NCI-H69 (cell line): ENCODE data around the gene PF4V1.

Experiments used
- DNase-seq: peaks from one replicate; lab custom pipeline; 2025; lab: John Stamatoyannopoulos, UW

The PF4V1 gene

GRCh38 chr4:73847526-73848182 lies 5.4 kb upstream of the PF4V1 start:
- no peak for DNase-seq

GRCh38 chr4:73848183-73848777 lies 4.8 kb upstream of the PF4V1 start:
- no peak for DNase-seq

DNA sequence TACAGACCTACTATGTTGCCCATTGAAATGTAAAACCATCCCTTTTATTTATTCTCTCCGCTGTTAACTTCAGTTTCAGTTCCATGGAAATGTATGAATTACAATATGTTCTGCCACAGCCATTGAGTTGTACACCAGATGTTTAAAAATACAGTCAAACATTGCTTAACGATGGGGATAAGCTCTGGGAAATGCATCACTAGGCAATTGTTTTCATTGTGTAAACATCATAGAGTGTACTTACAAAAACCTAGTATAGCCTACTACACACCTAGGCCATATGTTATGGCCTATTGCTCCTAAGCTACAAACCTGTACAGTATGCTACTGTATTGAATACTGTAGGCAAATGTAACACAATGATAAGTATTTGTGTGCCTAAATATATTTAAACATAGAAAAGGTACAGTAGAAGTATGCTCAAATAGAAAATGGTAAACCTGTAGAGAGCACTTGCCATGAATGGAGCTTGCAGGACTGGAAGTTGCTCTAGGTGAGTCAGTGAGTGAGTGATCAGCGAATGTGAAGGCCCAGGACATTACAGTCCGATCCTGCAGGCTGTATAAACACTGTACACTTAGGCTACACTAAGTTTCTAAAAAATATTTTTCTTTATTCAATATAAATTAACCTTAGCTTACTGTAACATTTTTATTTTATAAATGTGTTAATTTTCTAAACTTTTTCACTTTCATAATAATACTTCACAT lies 2.7 kb upstream of the PF4V1 start:
- DNase-seq: no peak

GRCh38 chr4:73851293-73851692 lies 1.8 kb upstream of the PF4V1 start:
- DNase-seq: no peak

DNA sequence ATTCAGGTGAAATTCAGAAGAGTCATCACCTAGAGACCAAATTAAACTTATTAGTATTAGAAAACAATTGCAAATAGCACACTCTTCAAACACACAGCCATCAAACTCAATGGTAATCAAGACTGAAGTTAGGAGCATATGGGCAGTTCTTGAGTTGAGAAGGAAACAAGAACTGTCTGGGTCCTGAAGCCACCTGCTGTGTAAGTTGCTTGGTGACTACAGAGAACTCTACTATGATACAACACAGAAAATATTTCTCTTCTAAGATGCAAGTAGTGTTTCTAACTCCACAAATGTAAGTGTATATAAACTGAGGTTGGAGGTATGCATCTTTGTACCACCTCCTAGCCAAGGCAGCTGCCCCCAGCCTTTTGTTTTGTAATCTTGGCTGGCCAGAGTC lies 325 bp upstream of the PF4V1 start:
- no peak for DNase-seq

DNA sequence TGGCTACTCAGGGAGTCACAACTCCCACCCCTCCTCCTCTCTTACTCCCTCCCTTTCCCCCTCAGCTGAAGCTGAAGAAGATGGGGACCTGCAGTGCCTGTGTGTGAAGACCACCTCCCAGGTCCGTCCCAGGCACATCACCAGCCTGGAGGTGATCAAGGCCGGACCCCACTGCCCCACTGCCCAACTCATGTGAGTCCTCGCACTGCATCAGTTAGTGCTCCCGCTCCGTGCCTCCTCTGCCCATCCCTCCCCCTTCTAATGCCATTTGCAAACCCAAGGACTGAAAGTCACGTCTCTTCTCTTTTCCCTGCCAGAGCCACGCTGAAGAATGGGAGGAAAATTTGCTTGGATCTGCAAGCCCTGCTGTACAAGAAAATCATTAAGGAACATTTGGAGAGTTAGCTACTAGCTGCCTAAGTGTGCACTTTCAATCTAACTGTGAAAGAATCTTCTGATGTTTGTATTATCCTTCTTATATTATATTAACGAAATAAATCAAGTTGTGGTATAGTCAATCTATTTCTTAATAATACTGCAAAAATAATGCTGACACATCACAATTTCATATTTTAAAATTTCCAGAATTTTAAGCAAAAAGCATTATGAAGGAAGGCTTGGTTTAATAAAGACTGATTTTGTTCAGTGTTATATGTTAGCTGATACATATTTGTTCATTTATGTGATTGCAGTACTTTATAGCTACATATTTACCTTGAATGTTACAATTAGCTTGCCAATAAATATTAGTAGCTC lies 800 bp downstream of the PF4V1 start:
- no peak for DNase-seq

- DNase-seq: no peak
Observed at GRCh38 chr4:73855406-73855805, 2.3 kb downstream of the PF4V1 start.

DNA sequence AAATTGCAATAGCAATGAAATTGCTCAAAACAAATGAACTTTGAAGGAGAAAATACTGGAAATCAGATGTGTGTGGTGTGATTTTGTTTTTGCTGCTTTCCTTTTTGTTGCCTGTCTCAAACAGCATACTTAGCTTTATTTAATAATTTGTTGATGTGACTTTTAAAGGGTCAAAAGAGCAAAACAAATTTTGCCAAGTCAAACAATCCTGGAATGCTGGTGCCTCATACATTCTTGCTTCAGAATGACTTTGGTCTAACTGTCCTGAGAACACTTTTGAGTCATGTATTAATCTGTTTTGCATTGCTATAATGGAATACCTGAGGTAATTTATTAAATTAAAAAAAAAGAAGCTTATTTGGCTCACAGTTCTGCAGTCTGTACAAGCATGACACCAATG lies 3.4 kb downstream of the PF4V1 start:
- no peak for DNase-seq

GRCh38 chr4:73859614-73860088 lies 6.6 kb downstream of the PF4V1 start:
- DNase-seq: no peak

DNA sequence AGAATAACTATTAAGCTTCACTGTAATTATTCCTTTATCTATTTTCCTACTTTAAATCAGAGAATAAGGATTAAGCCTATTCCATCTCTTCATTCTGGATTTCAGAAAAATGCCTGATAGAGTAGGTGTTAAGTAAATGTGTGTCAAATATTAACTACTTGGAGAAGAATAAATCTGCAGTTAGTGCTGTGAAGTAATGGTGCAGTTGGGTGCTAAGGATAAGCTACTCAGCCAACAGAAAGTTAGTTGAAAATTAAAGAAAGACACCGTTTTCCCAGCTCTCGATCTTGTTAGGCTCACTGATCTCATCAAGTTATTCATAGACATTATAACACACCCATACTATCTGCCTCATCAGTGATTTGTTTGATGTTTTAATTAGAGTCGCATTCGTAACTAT lies 7.1 kb downstream of the PF4V1 start:
- no peak for DNase-seq

- DNase-seq: no peak
Observed at GRCh38 chr4:73860917-73861316, 7.8 kb downstream of the PF4V1 start.

- DNase-seq: no peak
Observed at GRCh38 chr4:73862322-73862721, 9.2 kb downstream of the PF4V1 start.

- DNase-seq: peak; percentile 11
Observed at GRCh38 chr4:73864365-73864764, 11.3 kb downstream of the PF4V1 start.

GRCh38 chr4:73864961-73865360 lies 11.9 kb downstream of the PF4V1 start:
- DNase-seq: no peak

GRCh38 chr4:73865431-73866096 lies 12.5 kb downstream of the PF4V1 start:
- DNase-seq: no peak

DNA sequence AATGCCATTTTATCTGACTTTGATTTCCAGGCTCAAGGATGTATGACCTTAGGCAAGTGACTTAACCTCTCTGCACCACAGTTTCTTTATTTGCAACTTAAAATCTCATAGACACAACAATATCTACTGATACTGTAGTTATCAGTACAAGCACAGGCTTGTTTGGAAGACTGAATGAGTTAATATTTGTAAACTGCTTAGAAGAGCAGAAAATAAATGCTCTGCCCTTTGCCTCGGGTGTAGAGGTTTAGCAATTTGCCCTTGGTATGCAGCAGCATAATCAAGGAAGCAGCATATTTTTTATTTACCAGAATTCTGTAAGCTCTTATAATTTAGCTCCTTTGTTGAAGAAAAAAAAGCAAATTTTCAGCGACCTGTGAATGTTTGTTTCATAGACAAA lies 13.2 kb downstream of the PF4V1 start:
- no peak for DNase-seq

DNA sequence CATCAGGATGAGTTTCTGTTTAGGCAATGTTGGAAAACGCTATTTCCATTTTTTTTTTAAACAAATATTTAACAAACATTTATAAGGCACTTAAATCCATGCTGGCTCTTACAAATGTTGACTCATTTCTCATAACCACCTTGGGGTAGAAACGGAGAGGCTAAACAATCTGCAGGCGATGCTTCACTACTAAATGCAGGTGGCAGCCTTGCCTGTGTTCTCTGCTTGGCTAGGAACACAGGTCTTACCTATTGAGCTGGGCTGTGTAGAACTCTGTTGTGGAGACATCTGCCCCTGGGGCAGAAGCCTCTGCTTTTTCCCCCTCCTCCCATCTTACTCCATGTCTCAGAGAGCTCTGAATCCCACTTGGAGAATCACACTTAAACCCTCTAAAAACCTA lies 14.7 kb downstream of the PF4V1 start:
- peak; percentile 10 for DNase-seq

- peak; percentile 14 for DNase-seq
Observed at GRCh38 chr4:73868206-73869129, 15.4 kb downstream of the PF4V1 start.

GRCh38 chr4:73869130-73870055 lies 16.3 kb downstream of the PF4V1 start, which contains the start of gene CXCL1:
Gene CXCL1, plus strand, starts transcription at chr4:73869393. Its CDS starts 78 bp downstream, at chr4:73869471.
- DNase-seq: peak; percentile 20

GRCh38 chr4:73870260-73870659 lies 17.2 kb downstream of the PF4V1 start:
- DNase-seq: peak; percentile 7
